Nephron progenitor cell (in vitro differentiated cells): ENCODE data around the gene PLP2.
"Not testable (repeated sequence)": the region's sequence is repeated elsewhere in the genome, so short reads cannot be mapped to it uniquely, and the experiment has no call there.

ENCODE experiments used
- DNase-seq: peaks from one replicate; pipeline ENCODE4 v3.0.0; 2021
- H3K27ac Mint-ChIP-seq: 2 replicates; pipeline ENCODE4 v1.8.0; 2021; ENCODE audit warnings: mild to moderate bottlenecking, moderate library complexity, mixed read lengths
- H3K27me3 Mint-ChIP-seq: 2 replicates; pipeline ENCODE4 v1.8.0; 2021; ENCODE audit warnings: mild to moderate bottlenecking, low read depth, mixed read lengths; ENCODE audit not compliant: poor library complexity
- H3K36me3 Mint-ChIP-seq: 2 replicates; pipeline ENCODE4 v1.8.0; 2021; ENCODE audit warnings: low read depth, mixed read lengths
- H3K4me1 Mint-ChIP-seq: 2 replicates; pipeline ENCODE4 v1.8.0; 2021; ENCODE audit warnings: mixed read lengths
- H3K4me3 Mint-ChIP-seq: 2 replicates; pipeline ENCODE4 v1.8.0; 2021; ENCODE audit warnings: mild to moderate bottlenecking, moderate library complexity, mixed read lengths
- H3K9me3 Mint-ChIP-seq: 2 replicates; pipeline ENCODE4 v1.8.0; 2021; ENCODE audit warnings: mild to moderate bottlenecking, moderate library complexity, mixed read lengths
- CTCF ChIP-seq: fragments of 200-600 bp; sonication (generic); IDR thresholded peaks from 2 replicates; pipeline ENCODE4 v1.5.0; 2021; ENCODE audit warnings: antibody characterized with exemption

PLP2 gene

DNA sequence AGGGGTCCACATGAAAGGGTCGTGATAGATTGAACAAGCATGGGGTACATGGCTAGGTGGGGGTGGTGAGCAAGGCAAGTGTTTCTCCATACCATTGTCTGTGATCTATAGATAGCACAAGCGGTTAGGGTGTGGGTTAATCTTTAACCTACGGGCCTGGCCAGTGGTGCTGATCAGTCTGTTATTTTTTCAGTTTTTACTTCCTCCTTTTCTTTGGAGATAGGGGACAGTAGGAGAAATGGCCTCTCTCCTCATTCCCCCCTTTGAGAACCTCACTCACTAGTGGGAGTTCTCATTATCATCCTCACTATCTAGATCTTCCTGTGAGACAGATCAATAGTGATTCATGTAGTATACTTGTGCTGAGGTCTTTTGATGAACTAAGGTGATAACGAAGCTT lies 32.0 kb upstream of the PLP2 start:
- Mint-ChIP-seq H3K27me3 (peaks cover 27% of the 10 kb centered on the region), H3K36me3 (peaks cover 10% of the 10 kb centered on the region), H3K9me3 (peaks cover 74% of the 10 kb centered on the region), H3K4me1 (no peaks in the 10 kb centered on the region), H3K27ac (no peak overlapping the region), H3K4me3 (no peak overlapping the region)
- no peak for DNase-seq
- no peak for TF ChIP-seq CTCF

- not testable (repeated sequence) for H3K36me3 Mint-ChIP-seq, H3K27ac Mint-ChIP-seq, H3K4me3 Mint-ChIP-seq, DNase-seq, H3K4me1 Mint-ChIP-seq
- Mint-ChIP-seq H3K27me3 (peaks cover 35% of the 10 kb centered on the region), H3K9me3 (peaks cover 70% of the 10 kb centered on the region)
Observed at GRCh38 chrX:49142264-49142663, 29.4 kb upstream of the PLP2 start.

DNA sequence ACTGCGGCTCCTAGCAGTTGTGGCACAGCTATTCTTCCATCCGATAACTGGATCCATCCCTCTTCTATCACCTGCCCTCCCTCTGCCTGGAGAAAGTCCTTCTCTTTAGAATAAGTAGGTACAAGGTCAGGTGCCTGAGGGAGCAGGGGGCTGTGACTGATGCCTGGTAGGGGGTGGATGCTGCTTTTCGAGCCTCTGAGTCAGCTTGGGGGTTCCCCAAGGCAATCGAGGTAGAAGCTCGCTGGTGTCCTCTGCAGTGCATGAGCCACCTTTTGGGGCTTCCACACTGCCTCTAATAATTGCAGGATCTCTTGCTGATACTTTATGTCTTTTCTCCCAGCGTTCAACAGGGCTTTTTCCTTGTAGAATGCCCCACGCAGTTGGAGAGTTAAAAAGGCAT lies 28.5 kb upstream of the PLP2 start:
- not testable (repeated sequence) for DNase-seq, H3K36me3 Mint-ChIP-seq, H3K4me1 Mint-ChIP-seq, H3K4me3 Mint-ChIP-seq, H3K27ac Mint-ChIP-seq
- H3K9me3 Mint-ChIP-seq = peaks cover 69% of the 10 kb centered on the region
- H3K27me3 Mint-ChIP-seq = peaks cover 37% of the 10 kb centered on the region

GRCh38 chrX:49147282-49147681 lies 24.4 kb upstream of the PLP2 start:
- no peak overlapping the region for H3K4me3 Mint-ChIP-seq
- no peak overlapping the region for H3K27ac Mint-ChIP-seq
- no peaks in the 10 kb centered on the region for H3K4me1 Mint-ChIP-seq
- H3K36me3 Mint-ChIP-seq = peaks cover 5% of the 10 kb centered on the region
- H3K9me3 Mint-ChIP-seq = peaks cover 53% of the 10 kb centered on the region
- TF ChIP-seq CTCF = no peak
- peaks cover 39% of the 10 kb centered on the region for H3K27me3 Mint-ChIP-seq
- DNase-seq = no peak

GRCh38 chrX:49147936-49148335 lies 23.8 kb upstream of the PLP2 start:
- Mint-ChIP-seq H3K4me1 (no peaks in the 10 kb centered on the region), H3K4me3 (no peak overlapping the region), H3K36me3 (peaks cover 5% of the 10 kb centered on the region), H3K27ac (no peak overlapping the region), H3K9me3 (peaks cover 51% of the 10 kb centered on the region), H3K27me3 (peaks cover 37% of the 10 kb centered on the region)
- DNase-seq = no peak
- no peak for TF ChIP-seq CTCF

DNA sequence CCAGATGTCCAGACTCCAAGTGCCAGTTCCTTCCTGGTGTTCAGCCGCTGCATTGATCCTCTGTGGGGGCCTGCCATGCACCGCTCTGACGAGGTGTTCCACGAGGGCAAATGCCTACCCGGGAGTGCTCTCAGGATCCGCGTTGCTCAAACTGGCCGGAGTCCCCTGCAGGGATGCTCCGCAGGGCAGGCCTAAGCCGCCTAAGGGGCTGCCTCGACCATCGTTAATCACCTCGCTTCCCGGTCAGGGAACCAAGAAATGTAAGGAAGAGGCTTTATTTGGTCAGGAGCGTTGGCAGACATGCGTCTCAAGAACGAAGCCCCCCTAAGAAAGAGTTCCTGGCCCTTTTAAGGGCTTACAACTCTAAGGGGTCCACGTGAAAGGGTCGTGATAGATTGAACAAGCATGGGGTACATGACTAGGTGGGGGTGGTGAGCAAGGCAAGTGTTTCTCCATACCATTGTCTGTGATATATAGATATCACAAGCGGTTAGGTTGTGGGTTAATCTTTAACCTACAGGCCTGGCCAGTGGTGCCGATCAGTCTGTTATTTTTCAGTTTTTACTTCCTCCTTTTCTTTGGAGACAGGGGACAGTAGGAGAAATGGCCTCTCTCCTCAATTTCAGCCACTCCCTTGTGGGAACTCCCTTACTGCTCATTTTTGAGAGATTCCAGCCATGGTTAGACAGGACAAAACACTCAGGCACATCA lies 23.2 kb upstream of the PLP2 start:
- not testable (repeated sequence) for DNase-seq, H3K36me3 Mint-ChIP-seq, H3K4me1 Mint-ChIP-seq, H3K4me3 Mint-ChIP-seq, H3K27ac Mint-ChIP-seq
- peaks cover 51% of the 10 kb centered on the region for H3K9me3 Mint-ChIP-seq
- H3K27me3 Mint-ChIP-seq = peaks cover 35% of the 10 kb centered on the region

GRCh38 chrX:49149291-49149690 lies 22.4 kb upstream of the PLP2 start:
- H3K4me3 Mint-ChIP-seq, H3K4me1 Mint-ChIP-seq, H3K27ac Mint-ChIP-seq, H3K36me3 Mint-ChIP-seq, DNase-seq: not testable (repeated sequence)
- H3K9me3 Mint-ChIP-seq = peaks cover 52% of the 10 kb centered on the region
- peaks cover 33% of the 10 kb centered on the region for H3K27me3 Mint-ChIP-seq

DNA sequence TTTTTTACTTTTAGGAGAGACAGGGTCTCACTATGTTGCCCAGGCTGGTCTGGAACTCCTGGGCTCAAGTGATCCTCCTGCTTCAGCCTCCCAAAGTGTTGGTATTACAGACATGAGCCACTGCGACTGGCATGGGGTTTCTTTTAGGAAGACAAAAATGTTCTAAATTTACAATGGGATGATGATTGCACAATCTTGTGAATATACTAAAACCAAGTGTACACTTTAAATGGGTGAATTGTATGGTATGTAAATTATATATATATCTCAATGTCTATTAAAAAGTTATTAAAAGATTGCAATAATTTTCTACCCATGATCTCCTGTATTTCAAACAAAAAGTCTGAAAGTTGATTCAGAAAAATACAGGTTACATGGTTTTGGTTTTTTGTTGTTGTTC lies 18.2 kb upstream of the PLP2 start:
- TF ChIP-seq CTCF = no peak
- Mint-ChIP-seq H3K4me3 (no peak overlapping the region), H3K36me3 (peaks cover 5% of the 10 kb centered on the region), H3K9me3 (peaks cover 62% of the 10 kb centered on the region), H3K27me3 (peaks cover 31% of the 10 kb centered on the region), H3K4me1 (peaks cover 17% of the 10 kb centered on the region), H3K27ac (no peak overlapping the region)
- no peak for DNase-seq
